PFSK-1 (cell line): ENCODE results near the gene GRM3.

ENCODE experiments used
- FOXP2 ChIP-seq: optimal IDR thresholded peaks from 2 replicates; pipeline ENCODE3; 2011; ENCODE audit warnings: borderline replicate concordance, control low read depth, inconsistent platforms; ENCODE audit not compliant: insufficient read depth; ENCODE audit errors: extremely low read length, extremely low read depth
- POLR2AphosphoS5 ChIP-seq: IDR thresholded peaks from 2 replicates; pipeline ENCODE4 v1.6.1; 2012; ENCODE audit warnings: low read depth, mild to moderate bottlenecking, control low read depth, low read length, moderate library complexity
- REST ChIP-seq, 2 experiments: IDR thresholded peaks; 2 replicates each; pipeline versions ENCODE4 v1.6.1 to v1.8.0; 2011 to 2012; ENCODE audit warnings: low read depth in 2 of 2, low read length in 2 of 2, control low read depth in 1 of 2, inconsistent platforms in 1 of 2, mild to moderate bottlenecking in 1 of 2, moderate library complexity in 1 of 2; ENCODE audit not compliant: insufficient read depth in 1 of 2
- SIN3A ChIP-seq: IDR thresholded peaks from 2 replicates; pipeline ENCODE4 v1.6.1; 2012; ENCODE audit warnings: mild to moderate bottlenecking, low read length, moderate library complexity, borderline replicate concordance; ENCODE audit not compliant: insufficient read depth
- TAF1 ChIP-seq: IDR thresholded peaks from 2 replicates; pipeline ENCODE4 v1.6.1; 2012; ENCODE audit warnings: low read length, control low read depth, borderline replicate concordance; ENCODE audit not compliant: insufficient read depth

DNA sequence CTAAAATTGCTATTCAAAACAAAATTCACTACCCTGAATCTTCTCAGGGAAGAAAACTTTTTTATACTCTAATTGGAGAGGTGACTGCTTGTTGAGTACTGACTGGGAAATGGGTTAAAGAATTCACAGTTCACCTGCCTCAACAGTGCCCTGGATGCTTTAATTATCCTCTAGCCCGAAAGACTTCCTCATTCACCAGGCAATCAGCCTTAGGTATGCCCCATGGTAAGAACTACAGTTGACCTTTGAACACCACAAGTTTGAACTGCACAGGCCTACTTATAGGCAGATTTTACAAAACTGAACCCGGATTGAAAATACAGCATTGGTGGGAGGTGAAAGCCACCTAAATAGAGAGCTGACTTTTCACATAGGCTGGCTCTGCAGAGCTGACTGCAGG, 240.4 kb downstream of the GRM3 start:
- no peak for TF ChIP-seq REST (IDR thresholded peaks at IDR 0.05; ENCODE audit: insufficient read depth in 1 of 2, low read depth in 2 of 2, low read length in 2 of 2)
- no peak for TF ChIP-seq TAF1
- no peak for TF ChIP-seq POLR2AphosphoS5
- TF ChIP-seq FOXP2: no peak
- TF ChIP-seq SIN3A: no peak
